ENCODE data around the gene RANBP1. TPM values are rescaled to one million over a fixed set of nuclear protein-coding genes. Genes with fewer than 3 reads are reported as not detected.

The RANBP1 gene
- polyA plus RNA-seq, 1 donor (not counting 4 experiments of a cell fraction or from before 2014, with no cell fraction given) = 193 TPM

DNA sequence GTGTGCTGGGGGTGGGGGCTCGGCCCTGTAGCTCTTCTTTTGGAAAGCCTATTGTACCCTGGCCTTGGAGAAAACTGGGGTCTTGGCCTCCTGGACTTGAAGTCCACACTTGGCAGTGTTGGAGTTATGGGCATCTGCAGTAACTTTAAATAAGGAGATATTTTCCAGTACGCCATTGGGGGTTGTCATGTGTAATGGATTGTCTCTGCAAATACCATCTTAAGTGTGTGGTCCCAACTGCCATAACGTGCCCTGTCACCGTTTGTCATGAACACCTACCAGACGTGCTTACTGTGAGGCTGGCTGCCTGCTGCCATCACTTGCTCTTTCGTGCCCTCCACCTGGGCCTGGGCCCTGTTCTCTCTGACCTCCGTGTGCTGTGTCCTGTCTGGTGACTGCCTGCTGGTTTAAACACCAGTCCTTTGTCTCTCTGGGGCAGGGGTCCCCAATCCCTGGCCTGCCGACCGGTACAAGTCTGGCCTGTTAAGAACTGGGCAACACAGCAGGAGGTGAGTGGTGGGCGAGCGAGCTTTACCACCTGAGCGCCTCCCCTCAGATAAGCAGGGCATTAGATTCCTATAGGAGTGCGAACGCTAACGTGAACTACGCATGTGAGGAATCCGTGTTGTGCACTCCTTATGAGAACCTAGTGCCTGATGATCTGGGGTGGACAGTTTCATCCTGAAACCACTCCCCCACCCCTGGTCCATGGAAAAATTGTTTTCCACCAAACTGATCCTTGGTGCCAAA is 12.1 kb downstream of the RANBP1 start:
- H3K4me3 ChIP-seq (ENCODE audit: control insufficient read depth in 2 of 3, extremely low read depth in 1 of 3, insufficient read depth in 2 of 3, low read depth in 1 of 3, low read length in 3 of 3) = no peak overlapping the region
- peaks cover 22% of the 10 kb centered on the region for H3K79me2 ChIP-seq (ENCODE audit: control insufficient read depth, insufficient read depth, low read length)
- no peaks in the 10 kb centered on the region for H4K20me1 ChIP-seq (ENCODE audit: control insufficient read depth, extremely low read depth, insufficient read depth, low read length)
- H3K27ac ChIP-seq (ENCODE audit: control insufficient read depth, insufficient read depth, low read length) = no peak overlapping the region
- H3K9ac ChIP-seq (ENCODE audit: control insufficient read depth, extremely low read depth, insufficient read depth, low read length) = no peak overlapping the region
- no peak for FAIRE-seq
- no peak for DNase-seq (ENCODE audit: low read depth, low spot score)
- no peak for TF ChIP-seq EZH2 (IDR thresholded peaks at IDR 0.05; ENCODE audit: low read length)
- TF ChIP-seq, protein P1, sequence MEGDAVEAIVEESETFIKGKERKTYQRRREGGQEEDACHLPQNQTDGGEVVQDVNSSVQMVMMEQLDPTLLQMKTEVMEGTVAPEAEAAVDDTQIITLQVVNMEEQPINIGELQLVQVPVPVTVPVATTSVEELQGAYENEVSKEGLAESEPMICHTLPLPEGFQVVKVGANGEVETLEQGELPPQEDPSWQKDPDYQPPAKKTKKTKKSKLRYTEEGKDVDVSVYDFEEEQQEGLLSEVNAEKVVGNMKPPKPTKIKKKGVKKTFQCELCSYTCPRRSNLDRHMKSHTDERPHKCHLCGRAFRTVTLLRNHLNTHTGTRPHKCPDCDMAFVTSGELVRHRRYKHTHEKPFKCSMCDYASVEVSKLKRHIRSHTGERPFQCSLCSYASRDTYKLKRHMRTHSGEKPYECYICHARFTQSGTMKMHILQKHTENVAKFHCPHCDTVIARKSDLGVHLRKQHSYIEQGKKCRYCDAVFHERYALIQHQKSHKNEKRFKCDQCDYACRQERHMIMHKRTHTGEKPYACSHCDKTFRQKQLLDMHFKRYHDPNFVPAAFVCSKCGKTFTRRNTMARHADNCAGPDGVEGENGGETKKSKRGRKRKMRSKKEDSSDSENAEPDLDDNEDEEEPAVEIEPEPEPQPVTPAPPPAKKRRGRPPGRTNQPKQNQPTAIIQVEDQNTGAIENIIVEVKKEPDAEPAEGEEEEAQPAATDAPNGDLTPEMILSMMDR (optimal IDR thresholded peaks at IDR 0.05 in 1 of 3, IDR thresholded peaks at IDR 0.05 in 1 of 3, conservative IDR thresholded peaks at IDR 0.05 in 1 of 3; ENCODE audit: extremely low read depth in 1 of 3, insufficient read depth in 2 of 3, low read length in 3 of 3) = no peak
- H3K9me3 ChIP-seq (ENCODE audit: control insufficient read depth, low read depth, low read length) = no peaks in the 10 kb centered on the region
- H3K4me1 ChIP-seq (ENCODE audit: control insufficient read depth, extremely low read depth, insufficient read depth, low read length) = peaks cover 5% of the 10 kb centered on the region
- H3K36me3 ChIP-seq (ENCODE audit: control insufficient read depth in 2 of 2, extremely low read depth in 1 of 2, insufficient read depth in 2 of 2, low read length in 2 of 2) = peaks cover 18 to 21% of the 10 kb centered on the region in 2 experiments
- no peak overlapping the region for H2AFZ ChIP-seq (ENCODE audit: control insufficient read depth, low read length)
- H3K9me1 ChIP-seq (ENCODE audit: control insufficient read depth, extremely low read depth, insufficient read depth, low read length) = no peaks in the 10 kb centered on the region
- no peak overlapping the region for H3K4me2 ChIP-seq (ENCODE audit: control insufficient read depth, extremely low read depth, insufficient read depth, low read depth, low read length)
- dilution Hi-C loops (cut with MboI; ENCODE audit: extremely low pct_ligation_motif_present, low sequenced_read_pairs) = no loop called here
- no peaks in the 10 kb centered on the region for H3K27me3 ChIP-seq (ENCODE audit: control insufficient read depth, extremely low read depth, insufficient read depth, low read length)

DNA sequence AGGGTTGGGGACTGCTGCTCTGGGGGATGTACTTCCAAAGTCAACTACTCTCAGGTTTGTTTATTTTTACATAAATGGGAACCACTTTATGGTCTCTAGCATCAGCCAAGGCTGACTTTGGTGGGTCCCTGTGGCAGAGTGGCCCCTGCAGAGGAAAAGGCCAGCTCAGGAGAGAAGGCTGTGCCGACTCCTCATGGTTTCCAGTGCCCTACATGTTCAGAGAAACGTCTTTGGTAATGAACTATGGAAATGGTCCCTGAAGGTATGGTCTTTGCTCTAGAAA is 12.7 kb downstream of the RANBP1 start:
- no peak for DNase-seq (ENCODE audit: low read depth, low spot score)
- H3K4me1 ChIP-seq (ENCODE audit: control insufficient read depth, extremely low read depth, insufficient read depth, low read length) = peaks cover 9% of the 10 kb centered on the region
- no peaks in the 10 kb centered on the region for H3K9me1 ChIP-seq (ENCODE audit: control insufficient read depth, extremely low read depth, insufficient read depth, low read length)
- dilution Hi-C loops (cut with MboI; ENCODE audit: extremely low pct_ligation_motif_present, low sequenced_read_pairs) = no loop called here
- no peak overlapping the region for H3K9ac ChIP-seq (ENCODE audit: control insufficient read depth, extremely low read depth, insufficient read depth, low read length)
- FAIRE-seq = no peak
- no peak overlapping the region for H2AFZ ChIP-seq (ENCODE audit: control insufficient read depth, low read length)
- no peak overlapping the region for H3K27ac ChIP-seq (ENCODE audit: control insufficient read depth, insufficient read depth, low read length)
- peaks cover 16 to 18% of the 10 kb centered on the region in 2 experiments for H3K36me3 ChIP-seq (ENCODE audit: control insufficient read depth in 2 of 2, extremely low read depth in 1 of 2, insufficient read depth in 2 of 2, low read length in 2 of 2)
- no peaks in the 10 kb centered on the region for H3K27me3 ChIP-seq (ENCODE audit: control insufficient read depth, extremely low read depth, insufficient read depth, low read length)
- no peaks in the 10 kb centered on the region for H3K9me3 ChIP-seq (ENCODE audit: control insufficient read depth, low read depth, low read length)
- TF ChIP-seq, protein P1 (optimal IDR thresholded peaks at IDR 0.05 in 1 of 3, IDR thresholded peaks at IDR 0.05 in 1 of 3, conservative IDR thresholded peaks at IDR 0.05 in 1 of 3; ENCODE audit: extremely low read depth in 1 of 3, insufficient read depth in 2 of 3, low read length in 3 of 3) = no peak
- no peak for TF ChIP-seq EZH2 (IDR thresholded peaks at IDR 0.05; ENCODE audit: low read length)
- H3K79me2 ChIP-seq (ENCODE audit: control insufficient read depth, insufficient read depth, low read length) = peaks cover 21% of the 10 kb centered on the region
- no peak overlapping the region for H3K4me3 ChIP-seq (ENCODE audit: control insufficient read depth in 2 of 3, extremely low read depth in 1 of 3, insufficient read depth in 2 of 3, low read depth in 1 of 3, low read length in 3 of 3)
- no peak overlapping the region for H3K4me2 ChIP-seq (ENCODE audit: control insufficient read depth, extremely low read depth, insufficient read depth, low read depth, low read length)
- H4K20me1 ChIP-seq (ENCODE audit: control insufficient read depth, extremely low read depth, insufficient read depth, low read length) = no peaks in the 10 kb centered on the region

All from keratinocyte (primary cell).